GM19238 (cell line): ENCODE measurements around the gene PLPP7.
"Not testable (repeated sequence)": the region's sequence is repeated elsewhere in the genome, so short reads cannot be mapped to it uniquely, and the experiment has no call there.

Source experiments
- DNase-seq: peaks from one replicate; pipeline ENCODE4 v3.0.0; 2011; ENCODE audit warnings: low spot score; ENCODE audit not compliant: insufficient read length

The PLPP7 gene

GRCh38 chr9:131330814-131331600 is 41.5 kb downstream of the PLPP7 start:
- DNase-seq, result no peak

- DNase-seq, result not testable (repeated sequence)
Measured at GRCh38 chr9:131331996-131332395, 42.5 kb downstream of the PLPP7 start.

GRCh38 chr9:131333771-131334628 is 44.5 kb downstream of the PLPP7 start:
- no peak for DNase-seq

- no peak for DNase-seq
Measured at GRCh38 chr9:131334629-131335367, 45.3 kb downstream of the PLPP7 start.

GRCh38 chr9:131335368-131335755 is 45.8 kb downstream of the PLPP7 start:
- no peak for DNase-seq

GRCh38 chr9:131337131-131337848 is 47.8 kb downstream of the PLPP7 start:
- DNase-seq, result no peak

- not testable (repeated sequence) for DNase-seq
Measured at GRCh38 chr9:131339212-131339611, 49.7 kb downstream of the PLPP7 start.

- DNase-seq, result not testable (repeated sequence)
Measured at GRCh38 chr9:131344931-131345535, 55.5 kb downstream of the PLPP7 start.

- DNase-seq, result no peak
Measured at GRCh38 chr9:131346559-131346958, 57.0 kb downstream of the PLPP7 start.

GRCh38 chr9:131347376-131348020 is 58.0 kb downstream of the PLPP7 start:
- DNase-seq, result no peak

- no peak for DNase-seq
Measured at GRCh38 chr9:131348631-131349521, 59.4 kb downstream of the PLPP7 start.

GRCh38 chr9:131349522-131349880 is 60.0 kb downstream of the PLPP7 start:
- no peak for DNase-seq

- peak; percentile 85 for DNase-seq
Measured at GRCh38 chr9:131349881-131350563, 60.5 kb downstream of the PLPP7 start.

GRCh38 chr9:131356479-131356878 is 67.0 kb downstream of the PLPP7 start:
- not testable (repeated sequence) for DNase-seq

GRCh38 chr9:131358556-131358955 is 69.0 kb downstream of the PLPP7 start:
- DNase-seq, result no peak
